Skeletal muscle satellite cell (primary cell): ENCODE data around the gene TMEM120B.

ENCODE experiments used
- H3K27me3 ChIP-seq: 2 replicates; pipeline ENCODE4 v1.7.0; 2013; ENCODE audit warnings: low read length; ENCODE audit not compliant: control insufficient read depth, insufficient read depth
- H3K36me3 ChIP-seq: 2 replicates; pipeline ENCODE4 v1.7.0; 2013; ENCODE audit warnings: mild to moderate bottlenecking, control low read depth, low read length; ENCODE audit not compliant: insufficient read depth
- H3K4me1 ChIP-seq: 2 replicates; pipeline ENCODE4 v1.7.0; 2013; ENCODE audit warnings: low read length; ENCODE audit not compliant: control insufficient read depth, insufficient read depth
- H3K4me2 ChIP-seq: 2 replicates; pipeline ENCODE4 v1.7.0; 2013; ENCODE audit warnings: mild to moderate bottlenecking, low read length
- H3K4me3 ChIP-seq: 2 replicates; pipeline ENCODE4 v1.7.0; 2013; ENCODE audit warnings: low read length
- H3K9ac ChIP-seq: 2 replicates; pipeline ENCODE4 v1.7.0; 2013; ENCODE audit warnings: mild to moderate bottlenecking, low read depth, low read length, moderate library complexity
- H3K9me3 ChIP-seq: replicated peaks from 2 replicates; pipeline ENCODE4 v1.7.0; 2013; ENCODE audit warnings: mild to moderate bottlenecking, control low read depth, low read length

Gene TMEM120B

GRCh38 chr12:121804417-121805111 lies 92.0 kb downstream of the TMEM120B start:
- H3K9ac ChIP-seq, result peak overlapping the region; percentile 99
- H3K36me3 ChIP-seq, result peaks cover 30% of the 10 kb centered on the region
- peaks cover 37% of the 10 kb centered on the region for H3K4me1 ChIP-seq
- H3K4me3 ChIP-seq, result peak overlapping the region; percentile 74
- H3K4me2 ChIP-seq, result peak overlapping the region; percentile 93
- H3K9me3 ChIP-seq, result no peaks in the 10 kb centered on the region
- no peaks in the 10 kb centered on the region for H3K27me3 ChIP-seq

- Histone ChIP-seq H3K27me3 (no peaks in the 10 kb centered on the region), H3K4me3 (peak overlapping the region; percentile 74), H3K9me3 (no peaks in the 10 kb centered on the region), H3K4me2 (peak overlapping the region; percentile 93), H3K9ac (peak overlapping the region; percentile 99), H3K36me3 (peaks cover 38% of the 10 kb centered on the region), H3K4me1 (peaks cover 37% of the 10 kb centered on the region)
Observed at GRCh38 chr12:121805171-121806008, 92.8 kb downstream of the TMEM120B start.

GRCh38 chr12:121806009-121806545 lies 93.5 kb downstream of the TMEM120B start:
- H3K36me3 ChIP-seq, result peaks cover 45% of the 10 kb centered on the region
- peak overlapping the region; percentile 74 for H3K4me3 ChIP-seq
- no peaks in the 10 kb centered on the region for H3K27me3 ChIP-seq
- H3K4me2 ChIP-seq, result peak overlapping the region; percentile 93
- peak overlapping the region; percentile 99 for H3K9ac ChIP-seq
- H3K4me1 ChIP-seq, result peaks cover 36% of the 10 kb centered on the region
- no peaks in the 10 kb centered on the region for H3K9me3 ChIP-seq

- H3K9ac ChIP-seq, result peak overlapping the region; percentile 99
- no peaks in the 10 kb centered on the region for H3K9me3 ChIP-seq
- peak overlapping the region; percentile 93 for H3K4me2 ChIP-seq
- peak overlapping the region; percentile 74 for H3K4me3 ChIP-seq
- peaks cover 36% of the 10 kb centered on the region for H3K4me1 ChIP-seq
- H3K27me3 ChIP-seq, result no peaks in the 10 kb centered on the region
- peaks cover 52% of the 10 kb centered on the region for H3K36me3 ChIP-seq
Observed at GRCh38 chr12:121806546-121807423, 94.2 kb downstream of the TMEM120B start.

- Histone ChIP-seq H3K9ac (peak overlapping the region; percentile 99), H3K36me3 (peaks cover 52% of the 10 kb centered on the region), H3K4me1 (peaks cover 34% of the 10 kb centered on the region), H3K9me3 (no peaks in the 10 kb centered on the region), H3K4me2 (no peak overlapping the region), H3K27me3 (no peaks in the 10 kb centered on the region), H3K4me3 (no peak overlapping the region)
Observed at GRCh38 chr12:121807642-121808347, 95.2 kb downstream of the TMEM120B start.

GRCh38 chr12:121808623-121809022 lies 96.1 kb downstream of the TMEM120B start:
- H3K9me3 ChIP-seq, result no peaks in the 10 kb centered on the region
- H3K4me1 ChIP-seq, result peaks cover 43% of the 10 kb centered on the region
- H3K36me3 ChIP-seq, result peaks cover 57% of the 10 kb centered on the region
- no peak overlapping the region for H3K4me3 ChIP-seq
- no peak overlapping the region for H3K9ac ChIP-seq
- no peaks in the 10 kb centered on the region for H3K27me3 ChIP-seq
- H3K4me2 ChIP-seq, result no peak overlapping the region

- Histone ChIP-seq H3K9ac (no peak overlapping the region), H3K4me1 (peaks cover 43% of the 10 kb centered on the region), H3K4me2 (no peak overlapping the region), H3K4me3 (no peak overlapping the region), H3K27me3 (no peaks in the 10 kb centered on the region), H3K9me3 (no peaks in the 10 kb centered on the region), H3K36me3 (peaks cover 65% of the 10 kb centered on the region)
Observed at GRCh38 chr12:121809712-121810116, 97.2 kb downstream of the TMEM120B start.

GRCh38 chr12:121810234-121810817 lies 97.8 kb downstream of the TMEM120B start:
- Histone ChIP-seq H3K4me3 (no peak overlapping the region), H3K9ac (no peak overlapping the region), H3K36me3 (peaks cover 71% of the 10 kb centered on the region), H3K27me3 (no peaks in the 10 kb centered on the region), H3K9me3 (no peaks in the 10 kb centered on the region), H3K4me2 (peak overlapping the region; percentile 95), H3K4me1 (peaks cover 43% of the 10 kb centered on the region)

- Histone ChIP-seq H3K27me3 (no peaks in the 10 kb centered on the region), H3K9ac (no peak overlapping the region), H3K9me3 (no peaks in the 10 kb centered on the region), H3K4me3 (peak overlapping the region; percentile 75), H3K36me3 (peaks cover 71% of the 10 kb centered on the region), H3K4me1 (peaks cover 39% of the 10 kb centered on the region), H3K4me2 (peak overlapping the region; percentile 95)
Observed at GRCh38 chr12:121810833-121811433, 98.4 kb downstream of the TMEM120B start.
